COR-L47 (cell line): ENCODE data around the gene LRP5.
A peak's percentile ranks its signal among the peaks of the same experiment; 100 is the strongest.
"Not testable (repeated sequence)": the region's sequence is repeated elsewhere in the genome, so short reads cannot be mapped to it uniquely, and the experiment has no call there.

ENCODE experiments used
- DNase-seq: peaks from one replicate; lab custom pipeline; 2025; lab: John Stamatoyannopoulos, UW

LRP5 gene

DNA sequence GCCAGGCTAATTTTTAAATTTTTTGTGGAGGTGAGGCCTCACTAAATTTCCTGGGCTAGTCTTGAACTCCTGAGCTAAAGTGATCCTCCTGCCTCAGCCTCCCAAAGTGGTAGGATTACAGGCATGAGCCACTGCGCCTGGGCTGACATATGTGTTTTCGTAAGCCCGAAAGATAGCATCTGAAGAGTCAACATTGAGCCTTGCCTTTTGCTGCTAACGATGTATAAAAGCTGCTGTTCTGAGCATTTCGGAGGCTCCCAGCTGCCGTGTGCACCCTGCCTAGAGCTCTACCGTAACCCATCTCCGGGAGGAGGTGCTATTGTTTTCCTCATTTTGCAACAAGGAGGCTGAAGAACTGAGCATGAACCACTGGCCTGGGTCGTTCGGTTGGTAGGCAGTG lies 130.0 kb downstream of the LRP5 start:
- DNase-seq, result no peak

DNA sequence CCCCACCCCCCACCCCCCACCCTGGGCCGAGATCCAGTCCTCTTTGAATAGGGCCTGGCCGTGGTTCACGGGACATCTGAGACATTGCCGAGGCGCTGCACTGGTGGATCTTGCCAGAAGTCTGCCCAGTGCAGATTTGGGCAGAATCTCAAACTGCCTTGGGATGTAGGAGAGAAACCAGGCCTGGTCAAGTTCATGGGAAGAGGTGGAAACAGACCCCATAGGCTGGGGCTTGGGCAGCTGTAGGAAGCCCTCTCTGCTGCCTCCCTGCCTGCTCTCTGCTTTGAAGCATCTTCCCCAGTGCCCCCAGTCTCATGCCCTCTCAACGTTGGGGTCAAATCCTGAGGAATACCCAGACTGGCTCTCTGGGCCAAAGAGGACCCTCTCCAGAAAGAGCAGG lies 132.2 kb downstream of the LRP5 start:
- no peak for DNase-seq

DNA sequence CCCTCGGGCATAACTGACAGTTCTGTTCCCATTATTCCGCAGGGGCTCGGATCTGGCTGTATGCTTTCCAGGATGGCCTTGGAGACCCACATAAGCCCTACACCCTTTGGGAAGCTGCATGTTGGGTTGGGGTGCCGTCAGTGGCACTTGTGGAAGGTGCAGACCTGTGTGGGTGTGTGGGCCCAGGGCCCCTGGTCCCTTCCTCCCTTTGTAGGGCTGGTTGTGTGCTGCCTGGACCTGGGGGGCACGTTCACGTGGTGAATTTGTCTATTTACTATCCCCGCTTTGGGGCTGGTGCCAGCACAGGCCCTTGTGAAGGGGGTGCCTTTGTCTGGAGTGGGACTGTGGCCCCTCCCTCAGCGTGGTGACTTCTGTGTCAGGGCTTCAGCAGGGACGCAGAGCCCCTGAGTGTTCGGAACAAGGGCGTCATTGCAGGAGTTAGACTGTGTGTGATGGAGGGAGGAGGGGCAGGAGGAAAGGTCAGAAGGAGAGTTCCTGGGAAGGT lies 133.2 kb downstream of the LRP5 start:
- no peak for DNase-seq

DNA sequence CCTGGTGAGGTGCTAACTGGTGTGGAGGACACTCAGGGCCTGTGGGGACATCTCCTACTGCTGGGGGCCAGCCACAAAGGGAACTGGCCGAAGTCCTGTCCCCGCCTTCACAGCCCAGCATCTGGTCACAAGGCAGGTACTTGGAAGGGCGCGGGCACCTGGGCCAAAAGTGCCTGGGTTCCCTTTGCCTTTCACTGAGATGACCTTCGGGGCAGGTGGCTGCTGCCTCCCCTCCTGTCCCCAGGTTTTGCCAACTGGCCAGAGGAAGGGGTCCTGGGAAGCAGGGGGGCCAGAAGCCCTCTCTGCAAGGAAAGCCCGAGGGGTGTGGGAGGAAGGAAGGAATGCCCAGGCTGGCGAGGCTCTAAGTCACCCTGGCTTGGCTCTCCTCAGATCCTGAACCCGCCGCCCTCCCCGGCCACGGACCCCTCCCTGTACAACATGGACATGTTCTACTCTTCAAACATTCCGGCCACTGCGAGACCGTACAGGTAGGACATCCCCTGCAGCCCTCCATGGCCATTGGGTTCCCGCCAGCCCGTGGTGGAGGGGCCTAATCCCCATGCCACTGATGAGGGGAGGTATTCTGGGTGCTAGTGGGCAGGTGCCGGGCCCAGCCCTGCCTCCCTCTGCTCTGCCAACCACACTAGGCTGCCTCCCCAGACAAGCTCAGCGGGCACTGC lies 133.8 kb downstream of the LRP5 start:
- no peak for DNase-seq

- peak; percentile 68 for DNase-seq
These were observed 134.8 kb downstream of the LRP5 start for GRCh38 chr11:68447015-68447801.

DNA sequence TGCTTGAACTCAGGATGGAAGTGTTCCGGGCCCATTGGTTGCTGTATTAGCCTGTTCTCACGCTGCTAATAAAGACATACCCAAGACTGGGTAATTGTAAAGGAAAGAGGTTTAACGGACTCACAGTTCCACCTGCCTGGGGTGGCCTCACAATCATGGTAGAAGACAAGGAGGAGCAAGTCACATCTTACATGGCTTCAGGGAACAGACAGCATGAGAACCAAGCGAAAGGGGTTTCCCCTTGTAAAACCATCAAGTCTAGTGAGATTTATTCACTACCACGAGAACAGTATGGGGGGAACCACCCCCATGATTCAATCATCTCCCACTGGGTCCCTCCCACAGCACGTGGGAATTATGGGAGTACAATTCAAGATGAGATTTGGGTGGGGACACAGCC lies 135.5 kb downstream of the LRP5 start:
- DNase-seq, result not testable (repeated sequence)

- DNase-seq, result no peak
These were observed 136.2 kb downstream of the LRP5 start for GRCh38 chr11:68448604-68449011.

GRCh38 chr11:68449951-68450350 lies 137.6 kb downstream of the LRP5 start:
- DNase-seq, result no peak

DNA sequence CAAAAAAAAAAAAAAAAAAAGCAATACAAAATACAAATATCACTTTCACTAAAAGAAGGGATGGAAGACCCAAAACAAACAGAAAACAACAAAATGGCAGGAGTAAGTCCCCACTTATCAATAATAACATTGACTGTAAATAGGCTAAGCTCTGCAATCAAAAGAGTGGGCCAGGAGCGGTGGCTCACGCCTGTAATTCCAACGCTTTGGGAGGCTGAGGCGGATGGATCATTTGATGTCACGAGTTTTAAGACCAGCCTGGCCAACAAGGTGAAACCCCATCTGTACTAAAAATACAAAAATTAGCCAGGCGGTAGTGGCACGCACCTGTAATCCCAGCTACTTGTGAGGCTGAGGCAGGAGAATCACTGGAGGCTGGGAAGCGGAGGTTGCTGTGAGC lies 138.3 kb downstream of the LRP5 start:
- DNase-seq, result no peak

DNA sequence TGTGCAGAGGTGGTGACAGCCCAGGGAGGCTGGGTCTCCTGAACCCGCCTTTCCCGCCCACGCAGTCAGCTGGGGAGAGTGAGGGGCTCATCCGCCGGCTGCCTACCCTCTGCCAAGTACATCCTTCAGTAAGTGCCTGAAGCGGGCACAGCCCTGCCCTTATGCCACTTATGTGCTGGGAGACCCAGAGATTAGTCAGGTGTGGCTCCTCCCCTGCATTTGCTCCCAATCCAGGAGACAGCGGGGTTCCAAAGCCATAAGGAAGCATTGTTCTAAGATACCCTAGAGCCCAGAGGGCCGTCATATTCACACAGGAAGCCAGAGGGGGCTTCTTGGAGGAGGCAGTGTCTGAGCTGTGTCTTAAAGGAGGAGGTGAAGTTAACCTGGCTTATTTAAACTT lies 142.4 kb downstream of the LRP5 start:
- DNase-seq, result peak; percentile 10

DNA sequence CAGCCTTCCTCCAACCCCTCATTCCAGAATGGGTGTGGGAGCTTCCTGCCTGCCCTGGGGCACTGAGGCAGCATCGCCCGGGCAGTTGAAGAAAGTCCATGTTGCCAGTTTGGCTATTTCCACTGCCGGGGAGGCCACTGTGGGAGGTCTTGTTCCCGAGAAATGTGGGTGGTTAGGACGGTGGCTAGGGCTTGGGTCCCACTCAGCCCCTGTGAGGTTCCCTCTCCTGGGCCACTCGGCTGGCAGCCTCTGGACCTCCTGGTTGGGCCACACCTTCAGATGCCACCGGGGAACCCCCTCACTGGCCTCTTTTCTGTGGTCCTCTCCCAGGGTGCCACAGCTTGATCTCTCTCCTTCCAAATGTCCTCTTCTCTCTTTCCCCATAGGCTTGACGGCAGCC lies 143.1 kb downstream of the LRP5 start:
- no peak for DNase-seq

GRCh38 chr11:68457216-68457897 lies 145.0 kb downstream of the LRP5 start:
- DNase-seq, result no peak

GRCh38 chr11:68457898-68458249 lies 145.5 kb downstream of the LRP5 start:
- no peak for DNase-seq

DNA sequence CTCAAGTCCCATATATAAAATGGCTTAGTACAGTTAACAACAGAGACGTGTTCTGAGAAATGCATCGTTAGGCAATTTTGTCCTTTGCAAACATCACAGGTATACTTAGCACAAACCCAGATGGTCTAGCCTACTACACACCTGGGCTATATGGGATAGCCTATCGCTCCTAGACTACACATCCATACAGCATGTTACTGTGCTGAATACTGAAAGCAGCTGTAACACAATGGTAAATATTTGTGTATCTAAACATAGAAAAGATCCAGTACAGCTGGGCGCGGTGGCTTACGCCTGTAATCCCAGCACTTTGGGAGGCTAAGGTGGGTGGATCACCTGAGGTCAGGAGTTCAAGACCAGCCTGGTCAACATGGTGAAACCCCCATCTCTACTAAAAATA lies 145.9 kb downstream of the LRP5 start:
- DNase-seq, result not testable (repeated sequence)

GRCh38 chr11:68459886-68460740 lies 147.7 kb downstream of the LRP5 start:
- DNase-seq, result peak; percentile 99

DNA sequence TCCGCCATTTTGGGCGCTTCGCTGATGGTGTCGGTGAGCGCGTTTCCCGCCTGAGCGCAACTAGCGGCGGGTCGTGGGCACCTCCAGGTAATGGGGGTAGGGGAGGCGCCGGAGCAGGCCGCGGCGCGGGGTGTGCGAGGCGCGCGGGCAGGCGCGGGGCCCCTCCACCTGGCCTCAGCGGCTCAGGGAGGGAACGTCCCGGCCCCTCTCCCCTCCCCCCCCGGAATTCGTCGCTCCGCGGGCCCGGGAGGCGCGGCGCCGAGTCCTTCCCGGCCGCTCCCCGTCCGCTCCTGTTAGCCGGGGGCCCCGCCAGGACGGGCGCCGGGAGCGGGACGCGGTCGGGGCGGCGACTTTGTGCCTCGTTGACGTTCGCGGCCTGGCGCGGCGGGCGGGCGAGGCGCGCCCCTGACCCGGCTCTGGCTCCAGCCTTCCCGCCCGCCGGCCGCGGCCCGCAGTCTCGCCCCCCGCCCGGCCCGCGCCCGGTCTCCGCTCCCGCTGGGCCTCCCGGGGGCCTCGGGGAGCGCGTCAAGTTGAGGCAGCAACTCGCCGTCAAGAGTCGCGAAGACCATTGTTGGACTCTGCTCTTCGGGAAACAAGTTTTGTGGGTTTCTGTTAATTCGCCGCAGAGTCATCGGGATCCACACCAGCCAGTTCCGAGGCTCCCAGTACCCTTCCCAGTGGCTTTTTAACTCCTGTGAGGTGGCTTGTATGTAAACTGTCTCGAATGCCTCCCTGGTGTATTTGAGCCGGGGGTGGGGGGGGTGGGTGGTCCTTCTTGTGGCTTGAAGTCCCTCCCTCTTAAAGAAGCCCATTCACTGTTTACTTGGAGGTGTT lies 148.6 kb downstream of the LRP5 start, which contains the start of gene PPP6R3:
TSS of gene PPP6R3 (plus strand) at position 12 of the 834 bp plus-strand sequence. CDS start 76,913 bp downstream, outside the sequence.
- DNase-seq, result peak; percentile 59

DNA sequence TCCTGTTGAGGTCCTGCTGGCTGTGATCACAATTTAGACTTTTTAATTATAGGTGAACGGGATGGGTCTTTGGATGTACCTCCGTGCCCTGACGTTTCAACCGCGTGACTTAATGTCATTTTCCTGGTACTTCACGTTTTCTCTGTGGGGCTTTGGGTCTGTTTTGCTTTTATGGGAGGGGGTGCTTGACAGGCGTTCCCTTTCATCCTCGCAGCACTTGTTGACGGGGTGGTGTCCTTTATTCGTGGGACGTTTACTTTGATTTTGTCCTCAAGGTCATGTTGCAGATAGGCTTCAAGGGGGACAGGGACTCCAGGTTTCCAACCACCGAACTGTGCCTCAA lies 149.2 kb downstream of the LRP5 start:
- no peak for DNase-seq

- DNase-seq, result no peak
These were observed 151.3 kb downstream of the LRP5 start for GRCh38 chr11:68463714-68464113.

DNA sequence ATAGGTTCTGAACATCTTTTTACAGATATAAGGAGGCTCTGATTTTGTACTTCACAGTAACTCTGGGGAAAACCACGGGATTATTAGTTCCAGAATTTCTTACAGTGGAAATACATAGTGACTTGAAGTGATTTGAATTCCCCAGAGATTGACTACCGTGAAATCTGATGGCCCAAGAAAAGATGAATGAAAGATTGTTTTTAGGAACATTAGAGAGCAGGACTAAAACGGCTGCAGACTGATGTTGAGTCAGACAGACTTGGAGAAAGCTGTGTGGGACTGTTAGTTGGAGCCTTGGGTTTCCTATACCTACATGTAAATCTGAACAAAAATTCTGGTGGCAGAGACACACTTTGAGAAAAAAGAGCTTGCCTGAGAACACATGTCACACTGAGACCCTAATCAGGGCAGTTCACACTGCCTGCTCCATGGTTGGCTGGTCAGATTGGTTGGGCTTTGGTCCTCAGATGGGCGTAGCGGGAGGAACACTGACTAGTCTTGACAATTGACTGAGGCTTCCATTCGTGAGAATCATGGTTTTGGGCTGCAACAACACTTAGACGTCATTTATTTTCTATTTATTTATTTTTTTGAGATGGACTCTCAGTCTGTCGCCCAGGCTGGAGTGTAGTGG lies 154.9 kb downstream of the LRP5 start:
- DNase-seq, result no peak

- no peak for DNase-seq
These were observed 155.9 kb downstream of the LRP5 start for GRCh38 chr11:68468217-68468828.
